SK-N-MC (cell line): ENCODE data around the gene ING5.

Experiments used
- EZH2 ChIP-seq: fragments of 200-600 bp; sonication (generic); IDR thresholded peaks from one replicate; pipeline ENCODE4 v1.6.1; 2017; ENCODE audit warnings: antibody characterized with exemption
- FOXP2 ChIP-seq: optimal IDR thresholded peaks from 2 replicates; pipeline ENCODE3; 2011; ENCODE audit warnings: mild to moderate bottlenecking, moderate library complexity; ENCODE audit not compliant: insufficient read depth; ENCODE audit errors: extremely low read length, control extremely low read depth
- POLR2AphosphoS5 ChIP-seq: IDR thresholded peaks from 2 replicates; pipeline ENCODE4 v1.6.1; 2012; ENCODE audit warnings: mild to moderate bottlenecking, low read depth, low read length, borderline replicate concordance

DNA sequence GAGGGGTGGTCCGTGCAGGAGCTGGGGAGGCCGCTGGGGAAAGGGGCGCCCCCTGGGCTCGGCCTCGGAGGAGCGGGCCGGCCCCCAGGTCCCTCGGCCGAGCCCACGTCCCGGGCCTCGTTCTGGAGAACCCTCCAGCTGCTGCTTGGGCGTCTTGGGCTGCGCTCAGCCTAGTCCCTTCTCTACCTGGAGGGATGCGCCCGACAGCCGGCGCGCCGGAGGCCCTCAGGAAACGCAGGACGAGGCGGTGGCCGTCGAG is 32.3 kb downstream of the ING5 start:
- no peak for TF ChIP-seq EZH2
- no peak; the same call in 1 of the 2 replicates for TF ChIP-seq POLR2AphosphoS5
- TF ChIP-seq FOXP2: no peak
